ENCODE measurements around the gene TRIML2. TPM values are rescaled to one million over a fixed set of nuclear protein-coding genes. Genes with fewer than 3 reads are reported as not detected.
"Not testable (repeated sequence)": the region's sequence is repeated elsewhere in the genome, so short reads cannot be mapped to it uniquely, and the experiment has no call there.

The TRIML2 gene
- total RNA-seq, 1 donor from 2014 or later, result not detected

DNA sequence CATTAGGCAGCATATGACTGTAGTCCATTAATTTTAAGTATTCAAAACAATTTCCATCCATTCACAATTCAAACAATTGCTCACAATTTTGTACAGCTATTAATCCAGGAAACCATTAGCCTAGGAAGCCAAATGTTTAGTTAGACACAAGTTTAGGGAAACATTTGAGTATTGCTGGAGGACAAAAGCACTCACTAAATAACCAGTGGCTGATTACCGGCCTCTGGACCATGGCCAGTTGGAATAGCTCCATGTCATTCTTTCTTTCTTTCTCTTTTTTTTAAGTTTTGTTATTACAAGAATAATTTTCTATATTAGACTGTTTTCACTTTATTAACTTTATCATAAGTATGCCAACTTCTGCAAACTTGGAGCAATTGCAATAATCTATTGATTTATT, 31.3 kb downstream of the TRIML2 start:
- H3K4me1 Mint-ChIP-seq (ENCODE audit: low read depth), result no peaks in the 10 kb centered on the region
- no peaks in the 10 kb centered on the region for H3K27me3 Mint-ChIP-seq (ENCODE audit: insufficient read depth)
- peaks cover 16% of the 10 kb centered on the region for H3K9me3 Mint-ChIP-seq
- no peak overlapping the region for H3K4me3 Mint-ChIP-seq
- no peak overlapping the region for H3K27ac Mint-ChIP-seq
- no peaks in the 10 kb centered on the region for H3K36me3 Mint-ChIP-seq (ENCODE audit: low read depth)
- intact Hi-C loops (cut with micrococcal nuclease), result no loop called here
- no peak for DNase-seq (ENCODE audit: low spot score)

DNA sequence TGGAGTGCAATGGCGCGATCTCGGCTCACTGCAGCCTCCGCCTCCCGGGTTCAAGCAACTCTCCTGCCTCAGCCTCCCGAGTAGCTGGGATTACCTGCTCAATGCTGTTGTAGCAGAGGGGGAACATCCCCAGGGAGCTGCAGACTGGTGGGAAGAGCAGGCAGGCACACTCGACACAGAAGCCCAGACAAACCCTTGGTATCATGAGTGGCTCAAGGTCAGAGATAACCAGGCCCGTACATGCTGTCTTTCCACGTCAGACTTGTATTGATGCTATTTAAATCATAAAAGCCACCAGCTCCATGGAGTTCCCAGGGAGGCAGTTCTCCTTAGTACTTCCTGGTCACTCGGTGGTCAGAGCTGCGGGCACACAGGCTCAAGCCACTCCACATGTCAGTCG, 33.2 kb downstream of the TRIML2 start:
- Mint-ChIP-seq H3K27me3 (ENCODE audit: insufficient read depth) (no peaks in the 10 kb centered on the region), H3K9me3 (peaks cover 4% of the 10 kb centered on the region), H3K4me3 (no peak overlapping the region), H3K36me3 (ENCODE audit: low read depth) (no peaks in the 10 kb centered on the region), H3K4me1 (ENCODE audit: low read depth) (no peaks in the 10 kb centered on the region), H3K27ac (no peak overlapping the region)
- intact Hi-C loops (cut with micrococcal nuclease), result no loop called here
- DNase-seq (ENCODE audit: low spot score), result no peak

DNA sequence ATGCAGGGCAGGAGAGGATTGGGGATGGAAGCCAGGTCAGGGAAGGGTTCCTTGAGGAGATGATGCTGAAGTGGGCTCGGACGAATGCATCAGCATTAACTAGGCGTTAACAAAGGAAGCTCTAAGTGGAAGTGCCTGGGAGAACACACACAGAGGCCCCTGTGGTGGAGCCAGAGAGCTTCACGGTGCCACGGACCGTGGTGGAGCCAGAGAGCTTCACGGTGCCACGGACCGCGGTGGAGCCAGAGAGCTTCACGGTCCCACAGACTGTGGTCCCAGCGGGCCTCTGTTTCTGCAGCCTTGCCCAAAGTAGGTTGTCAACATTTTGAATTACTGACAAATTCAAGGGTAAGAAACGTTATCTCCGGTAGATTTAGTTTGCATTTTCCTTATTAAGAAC, 48.3 kb downstream of the TRIML2 start:
- Mint-ChIP-seq H3K9me3 (peaks cover 6% of the 10 kb centered on the region), H3K4me3 (no peak overlapping the region), H3K36me3 (ENCODE audit: low read depth) (no peaks in the 10 kb centered on the region), H3K4me1 (ENCODE audit: low read depth) (no peaks in the 10 kb centered on the region), H3K27ac (no peak overlapping the region), H3K27me3 (ENCODE audit: insufficient read depth) (no peaks in the 10 kb centered on the region)
- DNase-seq (ENCODE audit: low spot score), result no peak
- intact Hi-C loops (cut with micrococcal nuclease), result no loop called here

DNA sequence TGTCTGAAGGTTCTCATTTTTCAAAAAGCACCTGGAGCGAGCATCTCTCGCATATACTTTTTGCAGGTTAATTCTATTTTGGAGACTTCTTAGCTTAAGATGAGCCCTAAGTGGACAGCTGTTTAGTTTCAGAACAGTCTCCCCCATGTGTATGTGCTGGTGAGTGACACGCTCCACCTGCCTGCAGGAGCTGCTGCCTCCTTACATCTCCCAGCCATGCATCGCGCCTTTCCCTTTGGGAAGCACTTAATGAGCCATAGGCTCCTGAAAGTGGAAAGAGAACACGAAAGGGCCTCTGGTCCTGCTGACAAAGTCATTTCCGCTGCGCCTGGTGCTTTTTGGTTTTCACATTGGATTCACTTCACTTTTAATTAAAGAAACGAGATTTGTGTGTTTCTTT, 56.1 kb downstream of the TRIML2 start:
- Mint-ChIP-seq H3K27me3 (ENCODE audit: insufficient read depth) (no peaks in the 10 kb centered on the region), H3K4me3 (no peak overlapping the region), H3K4me1 (ENCODE audit: low read depth) (no peaks in the 10 kb centered on the region), H3K27ac (no peak overlapping the region), H3K36me3 (ENCODE audit: low read depth) (no peaks in the 10 kb centered on the region), H3K9me3 (peaks cover 19% of the 10 kb centered on the region)
- DNase-seq (ENCODE audit: low spot score), result no peak
- intact Hi-C loops (cut with micrococcal nuclease), result no loop called here

DNA sequence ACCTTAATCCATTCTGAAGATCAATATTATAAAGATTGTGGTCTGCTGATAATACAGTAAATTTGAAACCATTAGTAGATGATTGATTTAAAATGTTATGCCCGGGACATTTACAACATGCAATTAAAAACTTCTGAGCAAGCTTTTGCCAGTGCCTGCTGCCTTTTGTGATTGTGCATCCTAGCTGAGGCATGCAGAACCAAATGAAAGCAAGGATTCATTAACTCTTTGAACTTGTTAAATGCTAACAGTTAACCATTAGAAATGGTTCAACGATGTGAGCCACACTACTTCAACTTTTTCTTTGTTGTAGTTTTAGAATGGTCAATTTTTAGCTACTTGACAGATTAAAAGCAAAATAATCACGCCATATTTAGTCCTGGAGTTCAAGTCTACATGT, 62.7 kb downstream of the TRIML2 start:
- intact Hi-C loops (cut with micrococcal nuclease), result no loop called here
- H3K36me3 Mint-ChIP-seq (ENCODE audit: low read depth), result no peaks in the 10 kb centered on the region
- no peaks in the 10 kb centered on the region for H3K27me3 Mint-ChIP-seq (ENCODE audit: insufficient read depth)
- no peak overlapping the region for H3K27ac Mint-ChIP-seq
- H3K4me3 Mint-ChIP-seq, result no peak overlapping the region
- H3K4me1 Mint-ChIP-seq (ENCODE audit: low read depth), result no peaks in the 10 kb centered on the region
- H3K9me3 Mint-ChIP-seq, result peaks cover 2% of the 10 kb centered on the region
- DNase-seq (ENCODE audit: low spot score), result no peak

DNA sequence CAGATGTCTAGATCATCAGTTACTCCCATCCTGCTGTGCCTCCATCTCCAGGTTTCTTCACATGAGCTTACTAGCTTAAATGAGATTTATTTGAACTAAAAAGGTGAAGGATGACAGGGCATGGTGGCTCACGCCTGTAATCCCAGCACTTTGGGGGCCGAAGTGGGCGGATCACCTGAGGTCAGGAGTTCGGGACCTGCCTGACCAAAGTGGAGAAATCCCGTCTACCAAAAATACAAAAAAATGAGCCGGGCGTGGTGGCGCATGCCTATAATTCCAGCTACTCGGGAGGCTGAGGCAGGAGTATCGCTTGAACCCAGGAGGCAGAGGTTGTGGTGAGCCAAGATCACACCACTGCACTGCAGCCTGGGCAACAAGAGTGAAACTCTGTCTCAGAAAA, 63.9 kb downstream of the TRIML2 start:
- H3K36me3 Mint-ChIP-seq (ENCODE audit: low read depth); H3K4me1 Mint-ChIP-seq (ENCODE audit: low read depth); H3K4me3 Mint-ChIP-seq; intact Hi-C loops (cut with micrococcal nuclease); DNase-seq (ENCODE audit: low spot score); H3K27me3 Mint-ChIP-seq (ENCODE audit: insufficient read depth); H3K27ac Mint-ChIP-seq: not testable (repeated sequence)
- H3K9me3 Mint-ChIP-seq, result peaks cover 12% of the 10 kb centered on the region

DNA sequence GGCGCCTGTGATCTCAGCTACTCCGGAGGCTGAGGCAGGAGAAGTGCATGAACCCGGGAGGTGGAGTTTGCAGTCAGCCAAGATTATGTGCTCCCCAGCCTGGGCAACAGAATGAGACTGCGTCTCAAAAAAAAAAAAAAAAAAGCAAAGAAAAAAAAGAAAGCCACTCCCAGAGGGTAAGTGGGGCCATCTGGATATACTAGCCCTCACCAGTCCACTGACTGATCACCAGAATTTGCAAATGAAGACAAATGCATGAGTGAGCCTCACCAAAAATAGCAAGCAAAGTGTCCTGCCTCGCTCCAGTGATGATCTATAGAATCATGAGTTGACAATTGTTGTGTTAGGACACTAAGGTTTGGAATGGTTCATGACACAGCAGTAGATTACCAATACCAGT, 66.2 kb downstream of the TRIML2 start:
- intact Hi-C loops (cut with micrococcal nuclease), result no loop called here
- Mint-ChIP-seq H3K27ac (no peak overlapping the region), H3K27me3 (ENCODE audit: insufficient read depth) (no peaks in the 10 kb centered on the region), H3K36me3 (ENCODE audit: low read depth) (no peaks in the 10 kb centered on the region), H3K4me3 (no peak overlapping the region), H3K4me1 (ENCODE audit: low read depth) (no peaks in the 10 kb centered on the region), H3K9me3 (peaks cover 12% of the 10 kb centered on the region)
- no peak for DNase-seq (ENCODE audit: low spot score)

DNA sequence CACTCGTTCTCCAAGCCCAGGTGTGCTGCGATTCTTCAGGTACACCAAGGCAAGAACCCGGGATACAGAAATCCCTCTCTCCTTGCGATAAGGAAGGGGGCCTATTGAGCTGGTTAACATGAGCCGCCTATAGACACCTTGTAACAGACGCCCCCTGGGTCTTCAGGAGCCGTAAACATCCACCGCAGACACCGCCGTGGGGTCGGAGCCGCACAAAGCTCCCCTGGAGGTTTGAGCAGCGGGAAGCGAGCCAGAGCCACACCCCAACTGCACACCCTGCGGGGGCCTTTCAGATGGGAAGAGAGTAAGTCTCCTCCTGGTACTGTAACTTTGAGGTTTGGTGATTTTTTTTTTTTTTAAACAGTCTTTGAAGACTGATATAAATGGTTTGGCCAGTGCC, 67.2 kb downstream of the TRIML2 start:
- Mint-ChIP-seq H3K4me3 (no peak overlapping the region), H3K36me3 (ENCODE audit: low read depth) (no peaks in the 10 kb centered on the region), H3K9me3 (peaks cover 12% of the 10 kb centered on the region), H3K27me3 (ENCODE audit: insufficient read depth) (no peaks in the 10 kb centered on the region), H3K4me1 (ENCODE audit: low read depth) (no peaks in the 10 kb centered on the region), H3K27ac (no peak overlapping the region)
- no peak for DNase-seq (ENCODE audit: low spot score)
- intact Hi-C loops (cut with micrococcal nuclease), result no loop called here

DNA sequence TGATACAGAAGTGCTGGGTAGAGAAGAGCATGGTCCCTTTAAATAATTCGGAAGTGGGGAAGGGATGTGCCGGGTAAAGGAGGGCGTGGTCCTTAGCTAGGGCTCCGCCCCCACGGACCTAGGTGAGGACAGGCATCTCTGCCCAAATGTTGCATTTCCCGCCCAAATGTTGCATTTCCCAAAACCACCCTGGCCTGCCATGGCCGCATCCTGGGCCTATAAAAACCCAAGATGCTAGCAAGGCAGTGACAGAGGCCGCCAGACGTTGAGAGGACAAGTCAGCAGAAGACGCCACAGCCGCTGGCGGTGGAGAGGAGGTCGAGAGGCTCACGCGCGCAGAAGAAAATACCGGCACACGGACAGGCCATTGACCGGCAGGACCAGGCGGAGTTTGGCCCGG, 67.7 kb downstream of the TRIML2 start:
- H3K27ac Mint-ChIP-seq, result no peak overlapping the region

More for the DNA sequence above, 67.7 kb downstream of the TRIML2 start:
- peaks cover 12% of the 10 kb centered on the region for H3K9me3 Mint-ChIP-seq
- H3K4me3 Mint-ChIP-seq, result no peak overlapping the region
- intact Hi-C loops (cut with micrococcal nuclease), result no loop called here
- DNase-seq (ENCODE audit: low spot score), result no peak
- no peaks in the 10 kb centered on the region for H3K36me3 Mint-ChIP-seq (ENCODE audit: low read depth)
- no peaks in the 10 kb centered on the region for H3K27me3 Mint-ChIP-seq (ENCODE audit: insufficient read depth)
- H3K4me1 Mint-ChIP-seq (ENCODE audit: low read depth), result no peaks in the 10 kb centered on the region

Other genes starting within 250 kb of the TRIML2 start
- gene ZFP42, start 113.8 kb downstream of the TRIML2 start, total RNA-seq, result 0.08 TPM in 1 of 2 replicates, not detected in the other
- gene TRIML1, start 29.8 kb upstream of the TRIML2 start, total RNA-seq, result not detected in 2 replicates